Thyroid gland (tissue), 4 donors: ENCODE measurements around the gene CCDC196. TPM values are rescaled to one million over a fixed set of nuclear protein-coding genes. Genes with fewer than 3 reads are reported as not detected.
"Not testable (repeated sequence)": the region's sequence is repeated elsewhere in the genome, so short reads cannot be mapped to it uniquely, and the experiment has no call there.

Experiments used
- DNase-seq, 2 donors: peaks; one replicate each; pipeline ENCODE4 v3.0.0-alpha.2; 2019
- H3K27ac ChIP-seq, 3 donors: fragments of 200-600 bp; sonication (generic); 1 replicate in 2 of 3; 2 replicates in 1 of 3; pipeline ENCODE4 v1.5.1; 2016 to 2019; ENCODE audit warnings: mild to moderate bottlenecking in 1 of 3, moderate library complexity in 1 of 3
- H3K27me3 ChIP-seq: fragments of 200-600 bp; sonication (generic); one replicate; pipeline ENCODE4 v1.5.1; 2019
- H3K36me3 ChIP-seq, 2 donors: fragments of 200-600 bp; sonication (generic); one replicate each; pipeline ENCODE4 v1.5.1; 2016 to 2019
- H3K4me1 ChIP-seq, 2 donors: fragments of 200-600 bp; sonication (generic); one replicate each; pipeline ENCODE4 v1.5.1; 2017 to 2019
- H3K4me3 ChIP-seq, 3 donors: fragments of 200-600 bp; sonication (generic); replicated peaks in 1 of 3; 1 replicate in 2 of 3; 2 replicates in 1 of 3; pipeline ENCODE4 v1.5.1; 2016; ENCODE audit warnings: mild to moderate bottlenecking in 1 of 3
- H3K9me3 ChIP-seq: fragments of 200-600 bp; sonication (generic); one replicate; pipeline ENCODE4 v1.5.1; 2017
- CTCF ChIP-seq, 6 experiments: fragments of 200-600 bp in 3 of 6; fragments of 450-650 bp in 3 of 6; sonication (generic) in 3 of 6; IDR thresholded peaks; one replicate each; pipeline ENCODE4 v1.5.1; 2016 to 2019; ENCODE audit warnings: antibody characterized with exemption in 6 of 6, mild to moderate bottlenecking in 2 of 6, inconsistent platforms in 1 of 6, moderate library complexity in 1 of 6
- POLR2A ChIP-seq, 2 donors: fragments of 450-650 bp; IDR thresholded peaks; one replicate each; pipeline ENCODE4 v1.6.1; 2017; ENCODE audit warnings: antibody characterized with exemption in 2 of 2, mild to moderate bottlenecking in 2 of 2, moderate library complexity in 1 of 2
- WGBS, 2 donors: methylation state at CpG; one replicate each; pipeline ENCODE4 v1.1.5; 2017; 5-methylcytosine and 5-hydroxymethylcytosine counted together
- intact Hi-C: fragments of 100-400 bp; cut with DNase I; formaldehyde crosslinking; loops from one replicate; pipeline ENCODE4 v1.15.1; 2023
- total RNA-seq, 4 donors: library from RNA; depleted of rRNA; stranded (reverse); fragments of >200 nt; gene quantifications; one replicate each; pipeline ENCODE4 v1.2.3, GENCODE V29; 2016

CCDC196 gene
- total RNA-seq, 4 donors from 2014 or later, result not detected

GRCh38 chr14:66541627-66542026, 55.5 kb downstream of the CCDC196 start:
- TF ChIP-seq POLR2A (IDR thresholded peaks at IDR 0.05) (no peak), CTCF (IDR thresholded peaks at IDR 0.05) (no peak)
- Histone ChIP-seq H3K9me3 (no peaks in the 10 kb centered on the region), H3K27ac (no peak overlapping the region), H3K36me3 (no peaks in the 10 kb centered on the region), H3K4me1 (peaks cover 16 to 25% of the 10 kb centered on the region in 2 donors), H3K27me3 (no peaks in the 10 kb centered on the region), H3K4me3 (no peak overlapping the region)
- intact Hi-C loops, result no loop called here
- DNase-seq, result no peak
- WGBS, 2 donors, result 94 to 96% methylated on average over 3 of the region's 3 CpGs

GRCh38 chr14:66543996-66544395, 57.8 kb downstream of the CCDC196 start:
- TF ChIP-seq CTCF (IDR thresholded peaks at IDR 0.05), result no peak
- no peak for TF ChIP-seq POLR2A (IDR thresholded peaks at IDR 0.05)
- no peak overlapping the region for H3K4me3 ChIP-seq
- H3K27ac ChIP-seq, result no peak overlapping the region
- H3K9me3 ChIP-seq, result no peaks in the 10 kb centered on the region
- H3K27me3 ChIP-seq, result no peaks in the 10 kb centered on the region
- H3K4me1 ChIP-seq, result peaks cover 16 to 25% of the 10 kb centered on the region in 2 donors
- 75 to 76% methylated on average over 2 of the region's 2 CpGs for WGBS, 2 donors
- no peak for DNase-seq
- no peaks in the 10 kb centered on the region for H3K36me3 ChIP-seq
- intact Hi-C loops, result no loop called here

GRCh38 chr14:66545191-66545590, 59.0 kb downstream of the CCDC196 start:
- peaks cover 8 to 17% of the 10 kb centered on the region in 2 donors for H3K4me1 ChIP-seq
- H3K27me3 ChIP-seq, H3K9me3 ChIP-seq, H3K36me3 ChIP-seq, intact Hi-C loops, H3K4me3 ChIP-seq, H3K27ac ChIP-seq, DNase-seq: not testable (repeated sequence)
- no CpG with 5 or more reads among the region's 32 CpGs for WGBS, 2 donors

GRCh38 chr14:66545751-66546150, 59.6 kb downstream of the CCDC196 start:
- H3K4me3 ChIP-seq, DNase-seq, H3K27ac ChIP-seq, intact Hi-C loops, H3K36me3 ChIP-seq, H3K9me3 ChIP-seq, H3K27me3 ChIP-seq: not testable (repeated sequence)
- WGBS, 2 donors, result 100% methylated on average over 2 of the region's 32 CpGs; no CpG with 5 or more reads in 1 of the 2 donors
- peaks cover 7 to 15% of the 10 kb centered on the region in 2 donors for H3K4me1 ChIP-seq

Other genes with a start within 250 kb of the CCDC196 start
- gene GPHN, start 21.8 kb downstream of the CCDC196 start, total RNA-seq, result 10 to 100 TPM; 14.4 to 32.7 (median 21.1) TPM